HG03439 (cell line): ENCODE results near the gene THOP1.

Source experiments
- ATAC-seq: cut with Tn5 transposase; IDR thresholded peaks from one replicate; pipeline ENCODE4 v1.9.1; 2021; ENCODE audit warnings: mild to moderate bottlenecking, moderate library complexity; ENCODE audit not compliant: unreplicated experiment

The THOP1 gene

DNA sequence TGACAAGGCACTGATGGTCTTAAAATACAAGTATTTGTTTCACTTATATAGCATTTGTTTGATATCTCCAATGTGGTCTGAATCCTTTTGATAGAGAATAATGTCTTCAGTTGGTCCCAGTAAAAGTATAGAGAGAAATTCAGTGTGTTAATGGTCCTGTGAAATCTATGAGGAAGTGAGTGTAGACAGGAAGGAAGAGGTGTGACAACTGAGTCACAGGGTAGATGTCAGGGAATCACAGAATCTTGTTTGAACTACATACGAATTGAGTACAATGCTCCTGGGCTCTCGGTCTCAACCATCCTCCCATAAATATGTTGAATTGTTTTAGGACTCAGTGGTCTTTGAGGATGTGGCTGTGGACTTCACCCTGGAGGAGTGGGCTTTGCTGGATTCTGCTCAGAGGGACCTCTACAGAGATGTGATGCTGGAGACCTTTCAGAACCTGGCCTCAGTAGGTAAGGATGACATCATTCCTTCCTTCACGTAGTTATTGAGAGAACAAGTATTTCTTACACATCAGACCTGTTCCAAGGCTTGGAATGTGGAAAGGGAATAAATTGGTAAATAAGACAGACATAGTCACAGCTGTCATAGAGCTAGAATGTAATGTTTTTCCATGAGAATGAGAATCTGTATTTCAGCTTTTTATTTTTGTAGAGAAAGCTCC lies 65.1 kb downstream of the THOP1 start:
- ATAC-seq: no peak

DNA sequence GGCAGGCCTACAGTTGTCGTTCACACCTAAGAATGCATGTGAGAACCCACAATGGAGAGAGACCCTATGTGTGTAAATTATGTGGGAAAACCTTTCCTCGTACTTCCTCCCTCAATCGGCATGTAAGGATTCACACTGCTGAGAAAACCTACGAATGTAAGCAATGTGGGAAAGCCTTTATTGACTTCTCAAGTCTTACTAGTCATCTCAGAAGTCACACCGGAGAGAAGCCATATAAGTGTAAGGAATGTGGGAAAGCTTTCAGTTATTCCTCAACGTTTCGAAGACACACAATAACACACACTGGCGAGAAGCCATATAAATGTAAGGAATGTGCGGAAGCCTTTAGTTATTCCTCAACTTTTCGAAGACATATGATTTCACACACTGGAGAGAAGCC lies 67.3 kb downstream of the THOP1 start:
- ATAC-seq: no peak

GRCh38 chr19:2853015-2853606 lies 67.8 kb downstream of the THOP1 start:
- ATAC-seq: no peak

DNA sequence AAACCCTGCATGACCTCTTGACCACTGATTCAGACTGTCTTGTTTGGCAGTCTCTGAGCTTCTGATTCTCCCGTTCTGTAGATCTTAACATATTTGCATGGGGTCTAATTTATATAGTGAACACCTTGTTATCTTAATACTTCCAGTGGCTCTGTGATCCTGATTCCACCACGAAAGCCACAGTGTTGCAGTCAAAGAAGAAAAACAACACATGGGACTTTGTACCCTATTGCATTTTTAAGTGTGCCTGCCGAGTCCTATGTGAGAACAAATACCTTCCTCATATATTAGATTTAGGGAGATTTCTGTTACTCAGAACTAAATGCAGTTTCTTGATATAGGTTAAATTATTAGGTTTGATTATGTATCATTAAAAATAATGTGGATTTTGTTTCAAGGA lies 69.5 kb downstream of the THOP1 start:
- ATAC-seq: no peak

GRCh38 chr19:2856457-2857050 lies 71.3 kb downstream of the THOP1 start:
- ATAC-seq: no peak

DNA sequence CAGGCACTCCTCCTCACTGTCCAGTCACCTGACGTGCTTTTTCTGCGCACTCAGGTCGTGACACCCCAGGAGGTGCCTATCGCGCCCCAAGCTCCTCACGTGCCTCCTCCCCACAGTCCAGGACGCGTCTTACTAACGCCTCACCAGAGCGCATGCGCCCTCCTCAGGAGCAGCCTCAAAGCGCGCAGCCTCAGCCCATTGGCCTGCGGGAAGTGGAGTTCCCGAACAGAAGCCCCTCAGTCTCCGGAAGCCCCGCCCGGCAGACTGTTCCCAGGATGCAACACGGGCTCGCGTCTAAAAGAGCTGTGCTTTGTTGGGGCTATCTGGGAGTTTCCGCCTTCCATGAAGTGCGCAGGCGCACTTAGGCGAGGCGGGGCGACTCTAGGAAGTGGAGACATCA lies 73.6 kb downstream of the THOP1 start:
- no peak for ATAC-seq

GRCh38 chr19:2863816-2864215 lies 78.5 kb downstream of the THOP1 start:
- ATAC-seq: no peak
